Activated CD8-positive, alpha-beta memory T cell treated with anti-CD3 and anti-CD28 coated beads for 36 hours (primary cell): ENCODE results near the gene CLCA2. TPM values are rescaled to one million over a fixed set of nuclear protein-coding genes. Genes with fewer than 3 reads are reported as not detected.

Experiments
- CTCF ChIA-PET: fragments of 350-600 bp; sonication (Branson Sonifier 250); formaldehyde crosslinking; loops from one replicate; lab custom pipeline; 2021; ENCODE audit warnings: antibody characterized with exemption; lab: Charles Lee
- POLR2A ChIA-PET: fragments of 350-600 bp; sonication (Branson Sonifier 250); formaldehyde crosslinking; loops from one replicate; lab custom pipeline; 2021; ENCODE audit warnings: antibody characterized with exemption; lab: Charles Lee
- total RNA-seq, 2 experiments: library from RNA; stranded (reverse); gene quantifications; one replicate each; pipeline ENCODE4 v1.2.3, GENCODE V29; 2021

Gene CLCA2, protein sequence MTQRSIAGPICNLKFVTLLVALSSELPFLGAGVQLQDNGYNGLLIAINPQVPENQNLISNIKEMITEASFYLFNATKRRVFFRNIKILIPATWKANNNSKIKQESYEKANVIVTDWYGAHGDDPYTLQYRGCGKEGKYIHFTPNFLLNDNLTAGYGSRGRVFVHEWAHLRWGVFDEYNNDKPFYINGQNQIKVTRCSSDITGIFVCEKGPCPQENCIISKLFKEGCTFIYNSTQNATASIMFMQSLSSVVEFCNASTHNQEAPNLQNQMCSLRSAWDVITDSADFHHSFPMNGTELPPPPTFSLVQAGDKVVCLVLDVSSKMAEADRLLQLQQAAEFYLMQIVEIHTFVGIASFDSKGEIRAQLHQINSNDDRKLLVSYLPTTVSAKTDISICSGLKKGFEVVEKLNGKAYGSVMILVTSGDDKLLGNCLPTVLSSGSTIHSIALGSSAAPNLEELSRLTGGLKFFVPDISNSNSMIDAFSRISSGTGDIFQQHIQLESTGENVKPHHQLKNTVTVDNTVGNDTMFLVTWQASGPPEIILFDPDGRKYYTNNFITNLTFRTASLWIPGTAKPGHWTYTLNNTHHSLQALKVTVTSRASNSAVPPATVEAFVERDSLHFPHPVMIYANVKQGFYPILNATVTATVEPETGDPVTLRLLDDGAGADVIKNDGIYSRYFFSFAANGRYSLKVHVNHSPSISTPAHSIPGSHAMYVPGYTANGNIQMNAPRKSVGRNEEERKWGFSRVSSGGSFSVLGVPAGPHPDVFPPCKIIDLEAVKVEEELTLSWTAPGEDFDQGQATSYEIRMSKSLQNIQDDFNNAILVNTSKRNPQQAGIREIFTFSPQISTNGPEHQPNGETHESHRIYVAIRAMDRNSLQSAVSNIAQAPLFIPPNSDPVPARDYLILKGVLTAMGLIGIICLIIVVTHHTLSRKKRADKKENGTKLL
- not detected for total RNA-seq

DNA sequence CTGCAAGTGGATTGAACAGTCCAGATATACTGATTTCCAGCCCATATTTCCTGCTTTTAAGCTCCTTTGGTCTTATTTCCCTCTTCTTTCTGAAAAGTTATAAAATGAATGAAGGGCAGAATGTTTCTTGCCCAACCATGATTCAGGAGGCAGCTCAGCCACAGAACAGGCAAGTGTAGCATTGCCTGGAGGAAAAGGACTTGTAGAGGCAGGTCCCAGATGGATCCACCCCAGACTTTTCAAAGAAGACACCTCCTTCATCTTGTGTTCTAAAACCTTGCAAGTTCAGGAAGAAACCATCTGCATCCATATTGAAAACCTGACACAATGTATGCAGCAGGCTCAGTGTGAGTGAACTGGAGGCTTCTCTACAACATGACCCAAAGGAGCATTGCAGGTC, at the start of gene CLCA2:
Gene CLCA2, plus strand, starts transcription at position 299 of the 400 bp plus-strand sequence. Its CDS starts 77 bp downstream, at position 376.
- CTCF ChIA-PET = no interaction called here
- POLR2A ChIA-PET = no interaction called here

- CTCF ChIA-PET = interaction anchor here (1.1 kb wide), 1 partner anchor 127 kb away, joined by 3 read pairs; no protein-coding TSS in a partner anchor
- POLR2A ChIA-PET = no interaction called here
Observed at GRCh38 chr1:86375688-86376087, 48.3 kb upstream of the CLCA2 start.

- CTCF ChIA-PET = no interaction called here
Observed at GRCh38 chr1:86377341-86377740, 46.6 kb upstream of the CLCA2 start.

GRCh38 chr1:86378813-86379212, 45.2 kb upstream of the CLCA2 start:
- ChIA-PET CTCF (no interaction called here), POLR2A (no interaction called here)

More at GRCh38 chr1:86377341-86377740, 46.6 kb upstream of the CLCA2 start:
- POLR2A ChIA-PET = no interaction called here

DNA sequence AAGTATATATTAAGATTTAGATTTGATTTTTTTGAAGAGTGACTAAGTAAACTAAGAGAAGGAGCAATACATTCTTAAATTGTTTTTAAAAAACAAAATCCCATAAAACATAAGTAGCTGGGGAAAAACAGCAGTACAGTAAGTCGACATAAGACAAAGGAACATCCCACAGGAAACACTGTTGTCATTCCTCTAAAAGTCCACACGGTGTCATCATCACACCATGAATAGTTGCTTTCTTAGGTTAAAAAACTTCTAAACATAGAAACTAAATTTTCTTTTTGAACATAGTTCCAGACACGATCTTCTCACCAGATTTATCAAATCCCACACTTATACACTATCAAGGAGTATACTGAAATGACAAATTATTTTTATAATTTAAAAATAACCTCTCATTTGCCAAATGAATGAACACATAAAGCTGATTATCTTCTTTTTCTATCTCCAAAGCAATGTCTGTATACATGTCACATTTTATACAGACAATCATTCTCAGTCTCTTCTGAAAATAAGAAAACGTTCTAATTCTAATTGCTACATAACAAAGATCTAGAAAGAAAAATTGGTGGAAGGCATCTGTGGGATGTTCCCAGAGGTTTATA, 43.6 kb upstream of the CLCA2 start:
- CTCF ChIA-PET = interaction anchor here (0.8 kb wide), 1 partner anchor 120 kb away, joined by 3 read pairs; no protein-coding TSS in a partner anchor
- POLR2A ChIA-PET = no interaction called here

GRCh38 chr1:86381223-86381622, 42.7 kb upstream of the CLCA2 start:
- CTCF ChIA-PET = no interaction called here

GRCh38 chr1:86382878-86383277, 41.1 kb upstream of the CLCA2 start:
- ChIA-PET CTCF (no interaction called here), POLR2A (no interaction called here)

More at GRCh38 chr1:86381223-86381622, 42.7 kb upstream of the CLCA2 start:
- POLR2A ChIA-PET = no interaction called here

DNA sequence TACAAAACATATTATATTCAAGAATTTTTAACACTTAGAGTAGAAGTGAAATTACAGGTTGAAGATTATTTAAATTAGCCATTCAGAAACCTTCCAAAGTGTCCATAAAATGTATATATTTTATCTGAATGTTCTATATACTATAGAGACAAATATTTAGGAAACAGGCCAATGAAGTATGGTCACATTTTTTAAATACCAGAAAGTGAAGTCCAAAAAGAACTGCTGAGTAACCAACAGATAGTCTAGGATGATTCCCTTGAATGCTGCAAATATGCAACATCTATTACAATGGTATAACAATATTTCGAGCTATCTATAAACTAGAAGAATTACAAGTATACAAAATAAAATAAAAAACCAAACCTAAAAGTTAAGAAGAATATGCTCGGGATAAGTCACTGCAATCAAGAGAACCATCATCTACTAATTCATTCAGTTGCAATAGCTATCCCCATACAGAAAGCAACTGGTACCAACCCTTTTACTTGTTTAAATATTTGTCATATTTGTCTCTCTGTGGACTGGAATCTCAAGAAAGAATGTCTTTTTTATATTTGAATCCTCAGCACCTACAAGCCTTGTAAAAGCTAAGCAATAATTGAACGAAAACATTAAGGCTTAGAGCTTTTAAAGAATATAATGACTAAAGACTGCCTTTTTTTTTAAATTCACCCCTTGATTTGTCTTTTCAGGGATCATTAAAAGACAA, 35.9 kb upstream of the CLCA2 start:
- ChIA-PET POLR2A (interaction anchor here (1.0 kb wide), 1 partner anchor 8 kb away, joined by 3 read pairs; the partner anchor contains the start of gene ODF2L), CTCF (no interaction called here)

DNA sequence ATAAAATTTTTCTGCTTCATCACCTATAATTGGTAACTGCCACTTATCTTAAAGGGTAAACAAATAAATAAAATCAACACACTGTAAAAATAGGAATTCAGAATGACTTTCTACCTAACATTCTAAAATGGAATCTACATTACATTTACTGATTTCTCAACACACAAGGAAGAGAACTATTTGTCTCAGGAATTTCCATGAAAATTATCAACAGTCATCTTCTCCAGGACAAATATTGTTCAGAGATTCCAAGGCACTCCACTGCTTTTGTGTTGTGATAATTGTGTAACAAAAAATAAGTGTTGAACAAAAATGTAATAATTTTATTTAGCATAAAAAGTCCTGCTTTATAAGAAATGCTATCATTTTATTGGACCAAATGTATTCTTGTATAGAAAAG, 35.2 kb upstream of the CLCA2 start:
- ChIA-PET POLR2A (interaction anchor here (1.0 kb wide), 1 partner anchor 8 kb away, joined by 3 read pairs; the partner anchor contains the start of gene ODF2L), CTCF (no interaction called here)

DNA sequence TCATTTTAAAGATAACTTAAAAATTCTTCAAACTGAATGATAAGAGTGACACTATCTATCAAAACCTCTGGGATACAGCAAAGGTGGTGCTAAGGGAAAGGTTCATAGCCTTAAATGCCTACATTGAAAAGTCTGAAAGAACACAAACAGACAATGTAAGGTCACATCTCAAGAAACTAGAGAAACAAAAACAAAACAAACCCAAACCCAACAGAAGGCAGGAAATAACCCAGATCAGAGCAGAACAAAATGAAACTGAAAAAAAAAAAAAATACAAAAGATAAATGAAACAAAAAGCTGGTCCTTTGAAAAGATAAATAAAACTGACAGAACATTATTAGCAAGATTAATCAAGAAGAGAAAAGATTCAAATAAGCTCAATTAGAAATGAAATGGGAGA, 34.7 kb upstream of the CLCA2 start:
- ChIA-PET CTCF (interaction anchor here (0.6 to 0.8 kb wide), 2 partner anchors 18 to 110 kb away, joined by 4 read pairs; no protein-coding TSS in a partner anchor), POLR2A (no interaction called here)

DNA sequence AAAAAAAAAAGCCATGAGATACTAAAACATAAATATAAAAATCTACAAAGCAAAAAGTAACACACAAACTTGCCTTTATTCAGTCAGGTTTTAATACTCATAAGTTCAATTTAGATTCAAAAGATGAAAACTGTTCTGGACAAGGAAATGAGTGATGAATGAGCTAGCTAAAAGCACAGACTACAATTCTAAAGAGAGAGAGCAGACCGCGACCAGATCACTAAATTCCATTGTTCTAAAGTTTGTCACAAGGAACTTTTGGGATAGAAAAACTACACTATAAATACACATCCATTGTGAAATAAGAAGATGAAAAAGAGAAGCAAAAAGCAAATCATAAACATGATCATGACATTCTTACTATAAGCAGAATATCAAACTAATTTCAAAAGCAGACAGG, 29.6 kb upstream of the CLCA2 start:
- POLR2A ChIA-PET = interaction anchor here (0.7 kb wide), 1 partner anchor 81 kb away, joined by 9 read pairs; no protein-coding TSS in a partner anchor
- CTCF ChIA-PET = no interaction called here

DNA sequence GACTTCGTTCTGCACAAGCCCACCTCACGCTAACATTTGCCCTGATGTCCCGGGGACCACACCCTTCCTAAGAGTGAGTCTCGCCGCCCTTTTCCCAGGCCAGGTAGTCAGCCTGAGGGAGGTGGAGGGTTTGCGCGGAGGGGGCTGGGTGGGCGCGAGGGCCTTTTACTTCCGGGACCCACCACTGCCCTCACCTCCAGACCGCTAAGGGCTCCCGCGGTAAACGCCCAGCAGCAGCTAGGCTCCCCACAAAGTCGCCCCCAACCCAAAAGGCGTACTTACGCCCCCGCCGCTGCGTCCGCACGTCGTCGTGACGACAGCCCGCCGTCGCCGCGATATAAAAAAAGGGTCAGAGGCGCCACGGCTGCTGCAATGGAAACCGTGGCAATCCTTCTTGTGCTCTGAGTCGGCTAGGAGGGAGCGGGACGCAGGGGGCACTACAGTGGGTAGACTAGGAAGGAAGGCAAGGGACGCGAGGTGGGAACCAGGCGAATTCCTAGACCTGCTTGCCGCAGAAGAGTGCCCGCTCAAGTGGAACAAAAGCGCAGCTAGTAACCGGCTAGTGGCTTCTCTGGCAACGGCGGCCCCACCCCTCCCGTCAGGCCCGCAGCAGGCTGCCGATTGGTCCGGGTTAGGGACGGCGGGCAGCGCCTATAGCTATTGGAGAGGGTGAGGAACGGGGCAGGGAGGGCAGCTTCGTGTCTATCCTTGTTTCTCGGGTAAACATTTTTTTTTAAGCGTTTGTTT, 28.0 kb upstream of the CLCA2 start, which contains the start of gene ODF2L:
Gene ODF2L, minus strand, starts transcription at position 573 of the 747 bp plus-strand sequence. CDS start 9,296 bp downstream, outside the sequence.
- CTCF ChIA-PET = interaction anchor here (1.1 to 1.5 kb wide), 4 partner anchors 34 to 309 kb away, joined by 3 to 5 read pairs (median 4); partner anchors contain the start of gene SH3GLB1
- POLR2A ChIA-PET = interaction anchor here (0.9 to 1.3 kb wide), 2 partner anchors 8 to 308 kb away, joined by 3 read pairs; partner anchors contain the start of gene SH3GLB1

DNA sequence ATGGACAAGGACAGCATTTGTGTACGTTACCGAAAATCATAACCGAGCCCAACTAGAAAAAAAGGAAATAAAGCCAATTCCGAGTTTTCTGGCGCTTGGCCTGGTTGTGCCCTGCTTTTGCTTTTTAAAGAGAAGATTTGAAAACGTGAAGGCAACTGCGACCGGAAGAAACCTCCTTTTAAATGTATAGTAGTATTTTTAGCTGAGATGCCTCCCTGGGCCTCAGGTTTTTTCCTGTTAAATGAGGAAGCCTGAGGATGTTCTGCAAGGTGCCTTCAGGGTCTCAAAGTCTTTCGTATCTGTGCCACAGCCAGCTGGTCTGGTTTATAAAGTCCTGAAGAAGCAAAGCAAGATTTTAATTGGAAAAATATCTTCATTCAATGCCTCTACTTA, 27.5 kb upstream of the CLCA2 start:
- ChIA-PET CTCF (interaction anchor here (1.1 to 1.5 kb wide), 4 partner anchors 34 to 308 kb away, joined by 3 to 5 read pairs (median 4); partner anchors contain the start of gene SH3GLB1), POLR2A (interaction anchor here (0.9 to 1.3 kb wide), 2 partner anchors 8 to 308 kb away, joined by 3 read pairs; partner anchors contain the start of gene SH3GLB1)

DNA sequence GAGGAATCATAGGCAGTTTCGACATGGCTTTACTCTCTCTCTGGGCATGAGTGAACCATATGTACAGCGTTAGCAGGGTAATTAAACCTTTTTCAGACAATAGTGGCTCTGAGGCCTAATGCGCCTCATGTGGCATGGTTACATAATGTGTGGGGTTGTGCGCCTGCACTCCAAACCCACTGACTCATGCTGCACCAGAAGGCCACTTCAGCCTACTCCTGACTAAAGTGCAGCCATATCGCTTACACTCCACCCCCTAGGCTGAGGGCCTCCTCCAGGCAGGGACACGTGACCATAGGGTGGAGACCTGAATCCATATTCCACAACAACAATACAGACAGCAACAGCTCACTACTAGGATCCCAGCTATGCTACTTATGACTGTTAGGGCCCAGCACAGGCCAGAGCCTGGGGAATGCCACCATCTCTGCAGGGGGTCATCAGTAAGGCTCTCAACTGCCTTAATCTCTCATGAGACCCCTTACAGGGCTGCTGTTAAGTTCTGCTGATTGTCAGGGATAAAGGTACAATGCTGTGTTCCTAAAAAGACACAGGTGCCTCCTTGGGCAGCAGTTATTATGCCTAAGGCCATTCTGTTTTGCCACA, 14.5 kb upstream of the CLCA2 start:
- POLR2A ChIA-PET = no interaction called here
- CTCF ChIA-PET = no interaction called here

DNA sequence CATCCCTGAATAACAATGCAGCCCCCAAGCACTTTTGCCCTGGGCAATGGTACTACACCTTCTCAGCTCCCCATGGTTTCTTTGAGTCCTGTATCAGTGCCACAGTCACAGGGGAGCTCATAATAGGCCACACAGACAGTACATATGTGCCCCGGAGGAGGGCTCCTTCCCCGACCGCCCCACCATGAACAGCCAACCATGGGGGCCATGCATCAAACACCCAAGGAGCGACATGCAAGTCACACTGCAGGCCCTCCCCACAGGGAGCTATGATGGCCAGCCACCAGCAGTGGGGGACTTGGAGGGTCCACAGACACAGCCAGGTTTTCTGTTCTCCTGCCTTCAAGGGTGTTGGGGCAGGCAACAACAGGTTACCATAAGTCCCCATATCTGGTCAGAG, 13.1 kb upstream of the CLCA2 start:
- ChIA-PET POLR2A (no interaction called here), CTCF (interaction anchor here (1.4 kb wide), 1 partner anchor 10 kb away, joined by 3 read pairs; no protein-coding TSS in a partner anchor)

DNA sequence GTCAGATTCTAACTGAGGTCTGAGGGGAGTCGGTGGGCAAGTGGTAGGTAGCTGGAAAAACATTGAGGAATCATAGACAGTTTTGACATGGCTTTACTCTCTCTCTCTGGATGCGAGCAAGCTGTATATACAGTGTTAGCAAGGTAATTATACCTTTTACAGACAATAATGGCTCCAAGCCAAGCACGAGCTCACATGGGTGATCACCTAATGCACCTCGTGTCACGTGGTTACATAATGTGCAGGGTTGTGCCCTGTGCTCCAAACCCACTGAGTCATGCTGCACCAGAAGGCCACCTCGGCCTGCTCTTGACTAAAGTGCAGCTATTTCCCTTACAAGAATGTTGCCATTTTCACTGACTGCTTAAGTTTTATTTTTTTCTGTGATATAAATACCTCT, 7.6 kb upstream of the CLCA2 start:
- ChIA-PET CTCF (interaction anchor here (0.6 to 2.0 kb wide), 3 partner anchors 14 to 86 kb away, joined by 3 to 4 read pairs (median 4); no protein-coding TSS in a partner anchor), POLR2A (no interaction called here)
